NCI-H526 treated with DMSO at 0.1 percent for 48 hours (cell line): ENCODE data around the gene FMO5.
"Not testable (repeated sequence)": the region's sequence is repeated elsewhere in the genome, so short reads cannot be mapped to it uniquely, and the experiment has no call there.

Experiments used
- DNase-seq: peaks from one replicate; lab custom pipeline; 2025; lab: John Stamatoyannopoulos, UW

The FMO5 gene, protein sequence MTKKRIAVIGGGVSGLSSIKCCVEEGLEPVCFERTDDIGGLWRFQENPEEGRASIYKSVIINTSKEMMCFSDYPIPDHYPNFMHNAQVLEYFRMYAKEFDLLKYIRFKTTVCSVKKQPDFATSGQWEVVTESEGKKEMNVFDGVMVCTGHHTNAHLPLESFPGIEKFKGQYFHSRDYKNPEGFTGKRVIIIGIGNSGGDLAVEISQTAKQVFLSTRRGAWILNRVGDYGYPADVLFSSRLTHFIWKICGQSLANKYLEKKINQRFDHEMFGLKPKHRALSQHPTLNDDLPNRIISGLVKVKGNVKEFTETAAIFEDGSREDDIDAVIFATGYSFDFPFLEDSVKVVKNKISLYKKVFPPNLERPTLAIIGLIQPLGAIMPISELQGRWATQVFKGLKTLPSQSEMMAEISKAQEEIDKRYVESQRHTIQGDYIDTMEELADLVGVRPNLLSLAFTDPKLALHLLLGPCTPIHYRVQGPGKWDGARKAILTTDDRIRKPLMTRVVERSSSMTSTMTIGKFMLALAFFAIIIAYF

GRCh38 chr1:147225193-147225730, at the start of gene FMO5:
Gene FMO5 (minus strand): TSS chr1:147225339. CDS start chr1:147225029, 310 bp downstream.
- peak; percentile 82 for DNase-seq

GRCh38 chr1:147273409-147274336, 48.5 kb upstream of the FMO5 start:
- DNase-seq: peak; percentile 81

DNA sequence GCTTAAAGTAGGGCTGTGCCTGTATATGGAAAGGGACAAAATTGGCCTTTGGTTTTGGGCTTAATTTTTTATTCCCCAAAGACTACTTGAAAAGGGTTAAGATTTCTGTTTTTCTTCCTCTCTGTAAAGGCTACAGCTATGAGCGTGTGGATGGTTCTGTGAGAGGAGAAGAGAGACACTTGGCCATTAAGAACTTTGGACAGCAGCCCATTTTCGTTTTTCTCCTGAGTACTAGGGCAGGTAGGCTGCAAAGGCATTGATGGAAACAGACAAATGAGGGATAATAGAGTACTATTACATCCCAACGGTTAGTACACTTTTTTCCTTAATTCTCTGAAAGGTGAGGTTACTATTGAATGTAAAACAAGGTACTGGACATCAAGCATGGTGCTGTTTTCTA, 46.9 kb upstream of the FMO5 start:
- DNase-seq: no peak

GRCh38 chr1:147270721-147271120, 45.6 kb upstream of the FMO5 start:
- DNase-seq: no peak

DNA sequence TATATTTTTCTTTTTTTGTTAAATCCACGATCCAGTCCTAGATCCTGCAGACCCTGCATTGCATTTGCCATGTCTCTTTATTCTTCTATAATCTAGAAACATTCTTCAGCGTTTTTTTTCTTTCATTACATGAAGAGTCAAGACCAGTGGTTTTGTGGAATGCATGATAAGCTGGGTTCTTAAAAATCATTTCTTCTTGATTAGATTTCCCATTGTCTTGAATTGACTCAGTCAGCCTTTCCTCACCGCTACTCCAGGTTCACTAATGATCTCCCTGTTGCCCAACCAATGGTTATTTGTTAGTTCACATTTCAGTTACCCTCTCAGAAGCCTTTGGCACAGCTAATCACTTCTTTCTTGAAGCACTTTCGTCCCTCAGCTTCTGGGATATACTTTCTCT, 42.6 kb upstream of the FMO5 start:
- DNase-seq: no peak

DNA sequence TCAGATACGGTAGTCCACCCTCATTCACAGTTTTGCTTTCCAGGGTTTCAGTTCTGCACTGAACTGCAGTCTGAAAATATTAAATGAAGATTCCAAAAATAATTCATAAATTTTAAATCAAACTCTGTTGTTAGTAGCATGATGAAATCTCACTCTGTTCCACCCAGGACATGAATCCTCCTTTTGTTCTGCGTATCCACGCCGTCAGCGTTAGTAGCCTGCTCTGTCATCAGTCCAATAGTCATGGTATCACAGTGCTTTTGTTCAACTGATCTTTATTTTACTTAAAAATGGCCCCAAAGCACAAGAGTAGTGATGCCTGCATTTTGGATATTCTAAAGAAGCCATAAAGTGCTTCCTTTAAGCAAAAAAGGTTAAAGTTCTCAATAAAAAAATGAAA, 41.2 kb upstream of the FMO5 start:
- DNase-seq: no peak

GRCh38 chr1:147264158-147264768, 39.1 kb upstream of the FMO5 start:
- no peak for DNase-seq

GRCh38 chr1:147260956-147261355, 35.8 kb upstream of the FMO5 start:
- no peak for DNase-seq

- peak; percentile 68 for DNase-seq
Measured at GRCh38 chr1:147252540-147252939, 27.4 kb upstream of the FMO5 start.

- no peak for DNase-seq
Measured at GRCh38 chr1:147247656-147248238, 22.6 kb upstream of the FMO5 start.

DNA sequence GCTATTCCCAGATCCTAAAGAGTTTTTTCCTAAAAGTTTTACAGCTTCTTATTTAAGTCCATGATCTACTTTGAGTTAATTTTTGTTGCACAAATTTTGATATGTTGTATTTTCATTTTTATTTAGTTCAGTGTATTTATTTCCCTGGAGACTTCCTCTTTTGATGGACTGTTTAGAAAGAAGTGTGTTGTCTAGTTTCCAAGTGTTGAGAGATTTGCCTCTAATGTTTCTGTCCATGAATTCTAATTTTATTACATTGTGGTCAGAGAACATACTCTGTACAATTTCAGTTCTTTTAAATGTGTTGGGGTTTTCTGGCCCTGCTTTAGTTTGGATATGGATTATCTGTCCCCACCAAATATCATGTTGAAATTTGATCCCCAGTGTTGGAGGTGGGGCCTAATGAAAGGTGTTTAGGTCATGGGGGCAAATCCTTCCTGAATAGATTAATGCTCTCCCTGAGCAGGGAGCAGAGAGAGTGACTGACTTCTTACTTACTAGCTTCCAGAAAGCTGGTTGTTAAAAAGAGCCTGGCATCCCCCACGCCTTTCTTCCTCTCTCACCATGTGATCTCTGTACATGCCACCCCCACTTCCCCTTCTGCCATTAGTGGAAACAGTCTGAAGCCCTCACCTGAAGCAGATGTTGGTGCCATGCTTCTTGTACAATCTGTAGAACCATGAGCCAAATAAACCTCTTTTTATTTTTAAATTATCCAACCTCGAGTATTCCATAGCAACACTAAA, 21.9 kb upstream of the FMO5 start:
- DNase-seq: no peak

GRCh38 chr1:147246044-147246690, 21.0 kb upstream of the FMO5 start:
- DNase-seq: no peak

DNA sequence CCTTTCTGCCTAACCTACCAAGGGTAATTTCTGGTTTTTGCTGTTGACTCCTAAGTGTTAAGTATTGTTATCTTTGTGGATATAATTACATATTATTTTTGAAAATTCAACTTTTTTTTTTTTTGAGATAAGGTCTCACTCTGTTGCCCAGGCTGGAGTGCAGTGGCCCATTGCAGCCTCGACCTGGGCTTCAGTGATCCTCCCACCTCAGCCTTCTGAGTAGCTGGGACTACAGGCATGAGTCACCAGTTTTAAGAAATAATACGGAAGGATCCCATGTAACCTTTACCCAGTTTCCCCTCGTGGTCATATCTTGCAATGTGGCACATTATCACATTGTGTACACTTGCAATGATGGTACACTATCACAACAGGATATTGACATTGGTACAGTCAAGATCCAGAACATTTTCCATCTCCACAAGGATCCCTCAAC, 20.5 kb upstream of the FMO5 start:
- DNase-seq: no peak

- DNase-seq: no peak
Measured at GRCh38 chr1:147245129-147245528, 20.0 kb upstream of the FMO5 start.

DNA sequence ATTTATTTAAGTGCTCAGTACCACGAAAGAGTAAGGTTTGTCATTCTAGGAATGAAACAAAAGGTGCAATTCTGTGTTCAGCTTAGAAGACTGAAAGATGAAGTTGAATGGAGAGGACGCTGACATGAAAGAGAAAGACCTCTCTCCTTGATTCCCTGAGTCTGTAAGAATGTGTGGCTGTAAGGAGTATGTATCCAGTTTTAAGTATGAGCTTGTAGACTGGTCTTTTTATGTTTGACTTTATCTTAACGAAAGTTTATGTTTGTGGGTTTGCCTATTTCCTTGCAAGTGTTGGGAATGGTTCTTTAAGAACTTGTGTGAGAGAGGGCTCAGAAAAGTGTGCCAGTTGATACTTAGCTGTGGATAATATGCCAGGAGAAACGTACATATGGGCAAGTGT, 18.7 kb upstream of the FMO5 start:
- DNase-seq: peak; percentile 70

DNA sequence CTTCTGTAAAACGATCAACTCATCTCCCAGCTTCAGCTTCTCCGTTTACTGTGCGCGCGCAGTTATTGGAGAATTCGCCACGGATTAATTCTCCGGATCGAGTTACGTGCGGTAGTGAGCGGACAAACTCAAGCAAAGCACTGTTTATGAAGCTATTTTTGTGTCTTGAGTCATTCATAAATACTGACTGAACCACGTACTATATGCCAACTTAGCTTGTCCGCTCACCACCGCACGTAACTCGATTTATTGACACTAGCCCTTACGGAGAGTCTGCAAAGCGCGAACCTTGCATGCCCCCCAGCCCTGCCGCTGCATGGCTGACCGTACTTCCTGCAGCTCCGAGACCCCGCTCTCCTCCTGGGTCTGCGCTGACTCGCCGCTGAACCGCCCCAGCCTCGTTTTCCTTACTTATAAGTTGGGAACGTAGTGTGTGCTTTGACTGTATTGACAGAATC, 18.1 kb upstream of the FMO5 start:
- DNase-seq: peak; percentile 86

DNA sequence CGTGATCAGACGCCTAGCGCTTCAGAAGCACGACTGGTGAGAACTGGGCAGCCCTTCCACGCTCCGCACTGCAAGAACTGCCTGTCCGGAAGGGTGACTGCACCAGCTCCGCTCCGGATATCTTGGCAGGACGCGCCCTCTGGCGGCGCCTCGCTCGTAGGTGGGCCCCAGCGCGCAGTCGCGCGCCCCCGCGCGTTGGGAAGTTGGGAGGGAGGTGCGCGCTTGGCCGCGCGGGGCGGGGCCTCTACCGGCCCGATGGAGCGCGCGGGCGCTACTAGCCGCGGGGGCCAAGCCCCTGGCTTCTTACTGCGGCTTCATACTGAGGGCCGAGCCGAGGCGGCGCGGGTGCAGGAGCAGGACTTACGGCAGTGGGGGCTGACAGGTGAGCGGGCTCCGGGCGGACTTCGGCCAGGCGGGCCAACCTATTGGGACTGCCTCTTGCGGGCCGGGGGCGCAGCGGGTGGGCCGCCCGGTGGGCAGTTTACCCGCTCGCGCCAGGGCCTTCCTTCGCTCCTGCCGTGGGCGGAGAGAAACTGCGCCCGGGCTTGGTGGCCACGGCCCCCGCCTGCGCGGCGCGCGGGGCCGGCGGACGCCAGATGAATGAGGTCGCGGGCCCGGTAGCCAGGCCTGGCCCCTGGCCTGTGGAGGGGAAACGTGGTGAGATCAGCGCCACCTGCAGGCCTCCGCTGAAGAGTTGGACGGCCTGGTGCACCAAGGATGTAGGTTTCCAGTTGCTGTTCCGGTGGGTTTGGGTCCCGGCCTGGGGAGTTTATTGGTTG, 17.5 kb upstream of the FMO5 start, which contains the start of gene CHD1L:
Gene CHD1L, plus strand, starts transcription at position 236 of the 779 bp plus-strand sequence. Its CDS starts 20 bp downstream, at position 256.
- peak; percentile 99 for DNase-seq

DNA sequence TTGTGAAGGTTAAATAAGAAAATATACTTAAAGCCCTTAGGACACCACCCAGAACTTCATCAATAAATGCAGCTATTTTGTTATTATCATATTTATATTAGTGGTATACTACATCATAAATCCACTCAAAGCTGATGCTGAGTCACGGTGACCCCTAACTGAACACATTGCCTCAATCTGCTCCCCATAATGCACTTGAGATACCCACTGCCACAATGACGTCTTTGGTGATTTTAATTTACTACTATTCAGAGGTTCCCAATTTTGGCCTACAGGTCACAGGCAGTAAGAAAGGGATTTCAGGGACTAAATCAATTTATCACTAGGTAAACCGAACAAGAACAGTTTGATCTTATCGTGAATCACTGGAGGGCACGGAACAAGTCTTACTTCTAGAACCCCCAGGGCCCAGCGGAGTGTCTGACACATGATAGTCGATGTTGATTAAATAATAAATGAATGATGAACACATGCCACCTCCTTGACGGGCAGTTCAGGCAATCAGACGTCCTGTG, 16.9 kb upstream of the FMO5 start:
- no peak for DNase-seq

- DNase-seq: not testable (repeated sequence)
Measured at GRCh38 chr1:147240131-147240721, 15.1 kb upstream of the FMO5 start.
